NT2/D1 (cell line): ENCODE measurements around the gene GPR137C.

Experiments used
- DNase-seq: peaks from one replicate; pipeline ENCODE4 v3.0.0-alpha.2; 2011; ENCODE audit warnings: low read depth, low spot score
- H3K27me3 ChIP-seq: 2 replicates; pipeline ENCODE4 v1.6.0; 2011; ENCODE audit warnings: mild to moderate bottlenecking; ENCODE audit not compliant: insufficient read length, insufficient read depth
- H3K36me3 ChIP-seq: 2 replicates; pipeline ENCODE4 v1.6.1; 2011; ENCODE audit warnings: mild to moderate bottlenecking, low read length, mixed read lengths; ENCODE audit not compliant: insufficient read depth, insufficient read length
- H3K4me1 ChIP-seq: 2 replicates; pipeline ENCODE4 v1.5.1; 2011; ENCODE audit not compliant: insufficient read depth, insufficient read length
- H3K4me3 ChIP-seq: 2 replicates; pipeline ENCODE4 v1.5.1; 2011; ENCODE audit warnings: low read depth; ENCODE audit not compliant: insufficient read length
- H3K9ac ChIP-seq: 2 replicates; pipeline ENCODE4 v1.6.0; 2011; ENCODE audit warnings: low read depth; ENCODE audit not compliant: insufficient read length
- H3K9me3 ChIP-seq: 2 replicates; pipeline ENCODE4 v1.5.1; 2011; ENCODE audit warnings: mild to moderate bottlenecking, low read length; ENCODE audit not compliant: insufficient read depth
- SUZ12 ChIP-seq: IDR thresholded peaks from 2 replicates; pipeline ENCODE4 v1.6.1; 2011; ENCODE audit not compliant: insufficient read length, insufficient read depth; ENCODE audit errors: extremely low read depth
- YY1 ChIP-seq: IDR thresholded peaks from 2 replicates; pipeline ENCODE4 v1.6.1; 2011; ENCODE audit not compliant: insufficient read length, insufficient read depth
- ZNF274 ChIP-seq: IDR thresholded peaks from 2 replicates; pipeline ENCODE4 v1.6.1; 2011; ENCODE audit warnings: mild to moderate bottlenecking, low read depth, low read length

GPR137C gene

DNA sequence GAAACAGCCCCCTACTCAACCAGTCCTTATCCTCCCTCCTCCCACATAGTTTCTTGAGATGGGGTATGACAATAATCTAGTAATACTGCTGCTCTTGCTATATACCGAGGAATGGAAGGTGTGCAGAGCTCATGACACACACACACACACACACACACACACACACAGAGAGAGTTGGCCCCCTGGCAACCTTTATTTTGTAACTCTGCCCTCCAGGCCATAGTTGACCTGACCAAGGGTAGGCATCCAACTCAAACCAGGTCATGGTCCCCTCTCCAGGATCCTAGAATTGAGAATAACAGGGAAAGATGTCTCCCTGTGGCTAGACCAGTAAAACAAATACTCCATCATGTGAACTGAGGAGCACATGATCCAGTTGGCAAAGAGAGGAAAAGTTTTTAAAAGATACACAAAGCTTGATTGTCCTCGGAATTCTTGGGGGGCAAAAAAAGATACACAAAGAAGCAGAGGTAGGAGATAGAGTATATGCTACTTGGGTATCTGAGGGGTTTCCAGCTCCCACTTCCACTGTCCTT is 131.4 kb downstream of the GPR137C start:
- Histone ChIP-seq H3K36me3 (no peaks in the 10 kb centered on the region), H3K9ac (no peak overlapping the region), H3K4me1 (no peaks in the 10 kb centered on the region), H3K4me3 (no peak overlapping the region), H3K9me3 (no peaks in the 10 kb centered on the region), H3K27me3 (no peaks in the 10 kb centered on the region)
- DNase-seq = no peak
- no peak for TF ChIP-seq YY1

DNA sequence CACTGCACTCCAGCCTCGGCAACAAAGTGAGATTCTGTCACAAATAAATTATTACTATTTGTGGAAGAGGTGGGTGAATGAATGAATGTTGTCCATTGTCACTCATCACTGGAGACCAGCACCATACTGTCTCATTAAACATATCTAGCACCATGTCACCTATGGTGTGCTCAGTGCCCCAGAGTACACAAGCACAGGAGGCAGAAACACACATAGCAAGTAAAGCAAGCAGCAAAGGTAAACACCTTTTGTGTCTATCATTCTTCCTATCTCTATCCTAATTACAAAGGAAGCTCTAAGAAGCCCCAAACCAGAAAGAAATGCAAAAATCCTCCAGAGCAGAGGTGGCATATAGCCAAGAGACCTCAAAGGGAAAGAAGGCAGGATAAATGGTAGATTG is 133.5 kb downstream of the GPR137C start:
- Histone ChIP-seq H3K36me3 (no peaks in the 10 kb centered on the region), H3K9ac (no peak overlapping the region), H3K9me3 (no peaks in the 10 kb centered on the region), H3K4me3 (no peak overlapping the region), H3K4me1 (no peaks in the 10 kb centered on the region), H3K27me3 (no peaks in the 10 kb centered on the region)
- TF ChIP-seq SUZ12 (no peak), ZNF274 (no peak), YY1 (no peak)
- DNase-seq = no peak
